Fibroblast of pulmonary artery (primary cell): Measurements from ENCODE around the gene PLGRKT.

Experiments
- DNase-seq: peaks from one replicate; pipeline ENCODE4 v3.0.0-alpha.2; 2010; ENCODE audit warnings: low read depth
- H3K4me3 ChIP-seq: replicated peaks from 2 replicates; pipeline ENCODE4 v1.5.1; 2011; ENCODE audit warnings: low read depth, mild to moderate bottlenecking, control low read depth, low read length, moderate library complexity
- TF ChIP-seq, protein P1 (sequence below): IDR thresholded peaks from 2 replicates; pipeline ENCODE4 v1.5.1; 2011; ENCODE audit warnings: mild to moderate bottlenecking, control low read depth, low read length, inconsistent platforms; ENCODE audit errors: missing control alignments

Gene PLGRKT, protein sequence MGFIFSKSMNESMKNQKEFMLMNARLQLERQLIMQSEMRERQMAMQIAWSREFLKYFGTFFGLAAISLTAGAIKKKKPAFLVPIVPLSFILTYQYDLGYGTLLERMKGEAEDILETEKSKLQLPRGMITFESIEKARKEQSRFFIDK

DNA sequence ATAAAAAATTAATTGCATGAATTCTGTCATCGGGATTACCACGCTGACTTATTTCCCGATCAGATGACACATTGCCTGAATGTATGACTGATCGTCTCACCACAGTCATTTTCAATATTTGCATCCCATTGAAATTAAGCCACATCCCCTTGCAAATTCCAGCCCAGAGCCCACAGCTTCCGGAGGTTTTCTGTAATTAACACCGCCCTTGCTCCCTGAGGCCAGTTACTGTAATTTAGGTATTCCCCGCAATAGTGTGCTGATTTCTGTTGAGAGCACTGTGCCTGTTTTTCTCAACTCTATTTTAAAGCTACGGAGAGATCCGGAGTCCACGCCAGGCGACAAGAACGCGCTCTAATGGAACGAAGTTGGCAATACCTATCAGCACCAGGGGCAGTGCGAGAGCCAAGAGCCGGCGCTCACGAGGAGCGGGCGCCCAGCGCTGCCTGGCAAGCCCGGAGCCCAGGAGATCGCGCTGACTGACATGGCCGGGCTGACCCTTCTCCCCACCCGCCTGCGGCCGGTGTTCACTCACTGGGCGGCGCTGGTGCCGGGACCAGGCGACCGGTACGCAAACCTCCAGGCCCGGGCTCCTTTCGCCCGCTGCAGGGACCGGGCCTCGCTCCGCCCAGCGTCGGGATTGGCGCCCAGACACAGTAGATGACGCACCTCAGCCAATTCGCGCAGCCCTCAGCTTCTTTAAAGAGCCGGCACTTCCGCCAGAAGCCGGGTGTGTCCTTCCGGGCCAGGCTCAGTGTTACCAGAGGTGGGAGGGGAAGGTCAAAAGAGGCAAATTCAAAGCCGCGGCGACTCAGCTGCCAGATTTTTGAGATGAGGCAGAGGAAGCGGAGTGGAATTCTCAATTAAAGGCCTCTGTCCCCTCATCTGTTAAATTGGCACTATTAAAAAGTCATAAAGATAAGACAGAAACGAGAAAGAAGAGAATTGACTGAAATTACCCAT lies at the start of gene PLGRKT:
Gene PLGRKT (minus strand): TSS at position 672 of the 963 bp plus-strand sequence. CDS start 5,948 bp downstream, outside the sequence.
- DNase-seq: peak; percentile 92
- H3K4me3 ChIP-seq: peak within 1 kb of the TSS; percentile 69
- TF ChIP-seq, protein P1, sequence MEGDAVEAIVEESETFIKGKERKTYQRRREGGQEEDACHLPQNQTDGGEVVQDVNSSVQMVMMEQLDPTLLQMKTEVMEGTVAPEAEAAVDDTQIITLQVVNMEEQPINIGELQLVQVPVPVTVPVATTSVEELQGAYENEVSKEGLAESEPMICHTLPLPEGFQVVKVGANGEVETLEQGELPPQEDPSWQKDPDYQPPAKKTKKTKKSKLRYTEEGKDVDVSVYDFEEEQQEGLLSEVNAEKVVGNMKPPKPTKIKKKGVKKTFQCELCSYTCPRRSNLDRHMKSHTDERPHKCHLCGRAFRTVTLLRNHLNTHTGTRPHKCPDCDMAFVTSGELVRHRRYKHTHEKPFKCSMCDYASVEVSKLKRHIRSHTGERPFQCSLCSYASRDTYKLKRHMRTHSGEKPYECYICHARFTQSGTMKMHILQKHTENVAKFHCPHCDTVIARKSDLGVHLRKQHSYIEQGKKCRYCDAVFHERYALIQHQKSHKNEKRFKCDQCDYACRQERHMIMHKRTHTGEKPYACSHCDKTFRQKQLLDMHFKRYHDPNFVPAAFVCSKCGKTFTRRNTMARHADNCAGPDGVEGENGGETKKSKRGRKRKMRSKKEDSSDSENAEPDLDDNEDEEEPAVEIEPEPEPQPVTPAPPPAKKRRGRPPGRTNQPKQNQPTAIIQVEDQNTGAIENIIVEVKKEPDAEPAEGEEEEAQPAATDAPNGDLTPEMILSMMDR: peak; percentile 20

DNA sequence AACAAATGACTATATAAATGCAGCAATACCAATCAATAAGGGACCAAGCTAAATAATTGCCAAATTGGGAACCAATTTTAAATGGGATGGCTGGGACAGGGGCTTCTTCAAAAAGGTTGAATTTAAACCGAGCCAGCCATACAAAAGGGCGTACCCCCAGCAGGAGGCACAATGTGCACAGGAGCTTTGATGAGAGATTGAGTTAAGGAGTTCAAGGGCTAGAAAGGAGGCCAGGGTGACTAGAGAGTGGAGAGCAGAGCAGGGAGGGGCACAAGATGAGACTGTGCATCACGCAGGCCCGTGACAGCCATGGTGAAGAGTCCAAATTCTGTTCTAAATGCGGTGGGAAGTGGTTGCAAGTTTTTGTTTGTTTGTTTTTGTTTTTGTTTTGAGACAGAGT lies 49.3 kb upstream of the PLGRKT start:
- no peak for DNase-seq
- TF ChIP-seq, protein P1: no peak

DNA sequence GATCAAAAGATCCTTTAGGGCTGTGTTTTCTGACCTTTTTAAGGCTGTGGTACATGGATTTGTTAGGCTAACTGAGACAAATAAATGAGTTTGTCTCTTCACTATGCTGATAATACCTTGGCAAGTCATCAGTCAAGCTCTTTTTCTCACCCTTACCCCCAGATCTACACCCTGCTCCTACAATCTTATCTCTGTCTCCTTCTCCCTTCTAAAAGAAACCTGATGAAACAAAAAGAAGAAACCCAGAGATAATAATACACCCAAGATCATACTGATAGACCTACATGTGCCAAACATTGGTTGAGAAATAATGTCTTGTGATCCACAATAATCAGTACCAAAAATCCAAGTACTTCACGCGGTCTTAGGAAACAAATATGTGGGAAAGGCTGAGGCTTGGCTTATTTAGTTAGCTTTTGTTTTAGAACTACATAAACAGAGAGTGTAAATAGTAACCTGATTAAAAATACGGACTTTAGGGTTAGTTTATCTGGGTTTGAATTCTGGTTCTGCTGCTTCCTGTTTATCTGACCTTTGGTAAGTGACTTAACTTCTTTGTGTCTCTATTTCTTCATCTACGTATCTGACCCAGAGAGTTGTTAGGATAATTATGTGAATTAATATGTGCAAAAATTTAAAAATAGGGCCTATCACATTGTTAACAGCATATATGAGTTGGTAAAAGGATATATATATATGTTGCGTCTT lies 47.8 kb upstream of the PLGRKT start:
- TF ChIP-seq, protein P1: no peak
- H3K4me3 ChIP-seq: no peak overlapping the region
- DNase-seq: no peak

More for the DNA sequence above, 49.3 kb upstream of the PLGRKT start:
- no peak overlapping the region for H3K4me3 ChIP-seq

DNA sequence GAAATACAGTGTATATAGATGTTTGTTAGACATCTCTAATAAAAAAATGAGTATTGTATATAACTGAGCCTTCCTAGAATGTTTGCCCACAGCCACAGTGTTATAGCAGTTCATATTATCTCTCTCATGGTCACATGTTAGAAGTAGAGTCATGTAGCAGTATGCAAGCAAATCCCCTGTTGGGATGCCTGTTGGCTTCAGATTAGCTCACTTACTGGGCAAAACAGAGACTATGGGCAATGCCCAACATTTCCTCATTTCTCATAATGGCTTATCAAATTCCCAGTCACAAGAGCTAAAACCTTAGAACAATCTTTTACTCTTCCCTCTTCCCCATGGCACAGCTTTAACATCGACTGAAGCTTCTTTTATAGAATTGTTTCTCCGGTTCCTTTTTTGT lies 45.6 kb upstream of the PLGRKT start:
- H3K4me3 ChIP-seq: no peak overlapping the region
- no peak for DNase-seq
- TF ChIP-seq, protein P1: no peak

DNA sequence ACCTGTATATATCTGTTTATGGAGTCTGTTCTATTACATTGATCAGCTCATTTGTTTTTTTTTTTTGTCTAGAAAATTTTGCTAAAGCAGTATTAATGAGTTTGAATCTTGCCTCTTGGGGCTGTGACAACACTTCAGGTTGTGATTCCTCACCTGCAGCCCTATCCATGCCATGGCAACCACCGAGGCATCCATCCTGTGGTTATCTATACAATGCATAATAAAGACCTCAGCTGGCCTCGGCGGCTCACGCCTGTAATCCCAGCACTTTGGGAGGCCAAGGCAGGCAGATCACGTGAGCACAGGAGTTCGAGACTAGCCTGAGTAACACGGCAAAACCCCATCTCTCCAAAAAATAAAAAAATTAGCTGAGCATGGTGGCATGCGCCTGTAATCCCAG lies 44.5 kb upstream of the PLGRKT start:
- no peak overlapping the region for H3K4me3 ChIP-seq
- TF ChIP-seq, protein P1: no peak

DNA sequence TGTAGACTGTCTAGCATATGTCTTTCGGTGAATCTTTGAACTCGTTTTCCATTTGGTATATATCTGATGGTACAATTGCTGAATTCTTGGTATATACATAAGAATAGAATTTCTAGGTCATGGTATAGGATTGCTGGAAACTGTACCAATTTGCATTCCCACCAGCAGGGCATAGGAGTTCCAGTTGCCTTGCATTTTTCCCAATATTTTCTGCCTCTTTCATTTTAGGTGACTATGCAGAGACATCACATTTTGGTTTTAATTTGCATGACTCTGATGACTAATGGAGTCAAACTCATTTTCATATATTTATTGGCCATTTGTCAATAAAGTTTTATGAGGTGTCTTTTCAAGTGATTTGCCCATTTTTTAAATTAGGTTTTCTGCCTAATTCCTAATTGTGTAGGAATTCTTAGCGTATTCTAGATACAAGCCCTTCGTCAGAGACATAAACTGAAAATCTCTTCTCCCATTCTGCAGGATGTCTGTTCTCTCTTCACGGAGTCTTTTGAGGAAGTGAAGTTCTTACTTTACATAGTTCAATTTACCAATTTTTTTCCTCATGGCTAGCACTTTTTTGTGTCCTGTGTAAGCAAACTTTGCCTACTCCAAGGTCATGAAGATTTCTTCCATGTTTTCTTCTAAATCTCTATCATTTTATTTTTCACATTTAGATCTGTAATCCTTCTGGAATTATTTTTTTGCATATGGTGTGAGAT lies 43.8 kb upstream of the PLGRKT start:
- DNase-seq: no peak
- TF ChIP-seq, protein P1: peak; percentile 25
- H3K4me3 ChIP-seq: no peak overlapping the region

More for the DNA sequence above, 44.5 kb upstream of the PLGRKT start:
- DNase-seq: no peak
